HG03280 (cell line): ENCODE measurements around the gene PPA2.

Source experiments
- ATAC-seq: cut with Tn5 transposase; IDR thresholded peaks from one replicate; pipeline ENCODE4 v1.9.1; 2021; ENCODE audit warnings: mild to moderate bottlenecking, moderate library complexity; ENCODE audit not compliant: unreplicated experiment

Gene PPA2

GRCh38 chr4:105327222-105327621 is 146.6 kb downstream of the PPA2 start:
- ATAC-seq, result no peak
